DLD1 (cell line): ENCODE data around the gene ZNF579.

Source experiments
- in situ Hi-C: cut with HindIII; loops from 2 replicates; pipeline ENCODE4 v1.10.0; 2017; ENCODE audit warnings: low sequenced_read_pairs

ZNF579 gene

GRCh38 chr19:55613396-55613795 is 32.7 kb upstream of the ZNF579 start:
- in situ Hi-C loops, result no loop called here

GRCh38 chr19:55611983-55612645 is 31.5 kb upstream of the ZNF579 start:
- in situ Hi-C loops, result no loop called here

- in situ Hi-C loops, result no loop called here
Measured at GRCh38 chr19:55611300-55611982, 30.8 kb upstream of the ZNF579 start.

GRCh38 chr19:55609326-55609725 is 28.7 kb upstream of the ZNF579 start:
- in situ Hi-C loops, result no loop called here

- in situ Hi-C loops, result no loop called here
Measured at GRCh38 chr19:55606817-55607216, 26.2 kb upstream of the ZNF579 start.

GRCh38 chr19:55606471-55606787 is 25.8 kb upstream of the ZNF579 start:
- in situ Hi-C loops, result no loop called here

GRCh38 chr19:55605637-55606470 is 25.2 kb upstream of the ZNF579 start, which contains the start of gene ZNF865:
ZNF865 (plus strand) TSS chr19:55605647; CDS start chr19:55613619, 7,972 bp downstream.
- in situ Hi-C loops, result no loop called here

GRCh38 chr19:55605207-55605636 is 24.6 kb upstream of the ZNF579 start:
- in situ Hi-C loops, result no loop called here

GRCh38 chr19:55603581-55604292 is 23.1 kb upstream of the ZNF579 start:
- in situ Hi-C loops, result no loop called here

- in situ Hi-C loops, result no loop called here
Measured at GRCh38 chr19:55603115-55603514, 22.5 kb upstream of the ZNF579 start.

- in situ Hi-C loops, result no loop called here
Measured at GRCh38 chr19:55602104-55603001, 21.7 kb upstream of the ZNF579 start.

- in situ Hi-C loops, result no loop called here
Measured at GRCh38 chr19:55601084-55601483, 20.4 kb upstream of the ZNF579 start.

- in situ Hi-C loops, result no loop called here
Measured at GRCh38 chr19:55600662-55601028, 20.0 kb upstream of the ZNF579 start.

- in situ Hi-C loops, result no loop called here
Measured at GRCh38 chr19:55599842-55600661, 19.4 kb upstream of the ZNF579 start, which contains the start of gene ZNF524. ZNF524 (plus strand) TSS chr19:55600288; CDS start chr19:55602113, 1,825 bp downstream.

- in situ Hi-C loops, result no loop called here
Measured at GRCh38 chr19:55599468-55599841, 18.8 kb upstream of the ZNF579 start, which contains the start of gene FIZ1. FIZ1 (minus strand) TSS chr19:55599517; CDS start chr19:55597865, 1,652 bp downstream.

GRCh38 chr19:55598719-55599467 is 18.2 kb upstream of the ZNF579 start:
- in situ Hi-C loops, result no loop called here

GRCh38 chr19:55598034-55598433 is 17.4 kb upstream of the ZNF579 start:
- in situ Hi-C loops, result no loop called here

- in situ Hi-C loops, result no loop called here
Measured at GRCh38 chr19:55597501-55597921, 16.9 kb upstream of the ZNF579 start.
